C4-2B (cell line): ENCODE results near the gene LILRB3.
"Not testable (repeated sequence)": the region's sequence is repeated elsewhere in the genome, so short reads cannot be mapped to it uniquely, and the experiment has no call there.

ENCODE experiments used
- CTCF ChIP-seq: fragments of 450-650 bp; conservative IDR thresholded peaks from 2 replicates; pipeline ENCODE4 v1.5.1; 2017; ENCODE audit warnings: mild to moderate bottlenecking
- ZFX ChIP-seq: fragments of 450-650 bp; IDR thresholded peaks from 2 replicates; pipeline ENCODE4 v1.6.1; 2017

GRCh38 chr19:54217517-54218247 is 5.1 kb downstream of the LILRB3 start:
- not testable (repeated sequence) for TF ChIP-seq CTCF, ZFX
